ENCODE measurements around the gene ERRFI1.

GRCh38 chr1:8055973-8056372 is 29.9 kb upstream of the ERRFI1 start:
- no peak for TF ChIP-seq CTCF (IDR thresholded peaks at IDR 0.05)
- TF ChIP-seq NFYB (CRISPR knock-in tag; conservative IDR thresholded peaks at IDR 0.05; ENCODE audit: low read depth) = no peak
- TF ChIP-seq ELF4 (CRISPR knock-in tag; IDR thresholded peaks at IDR 0.05; ENCODE audit: low read depth) = no peak
- TF ChIP-seq USF1 (CRISPR knock-in tag; IDR thresholded peaks at IDR 0.05) = no peak
- no peak for TF ChIP-seq E2F4 (CRISPR knock-in tag; IDR thresholded peaks at IDR 0.05; ENCODE audit: borderline replicate concordance, low read depth)
- no peak for TF ChIP-seq ATF2 (CRISPR knock-in tag; IDR thresholded peaks at IDR 0.05; ENCODE audit: borderline replicate concordance, low read depth)
- no peak for TF ChIP-seq SOX15 (CRISPR knock-in tag; IDR thresholded peaks at IDR 0.05)
- TF ChIP-seq CREM (CRISPR knock-in tag; IDR thresholded peaks at IDR 0.05) = no peak
- no peak for TF ChIP-seq ZBTB21 (CRISPR knock-in tag; IDR thresholded peaks at IDR 0.05; ENCODE audit: borderline replicate concordance)
- TF ChIP-seq ATF1 (CRISPR knock-in tag; IDR thresholded peaks at IDR 0.05) = no peak
- no peak for TF ChIP-seq SP1 (CRISPR knock-in tag; conservative IDR thresholded peaks at IDR 0.05)
- TF ChIP-seq MAX (CRISPR knock-in tag; IDR thresholded peaks at IDR 0.05) = no peak

All from WTC11 (cell line).